Non-pigmented ciliary epithelial cell (primary cell): ENCODE measurements around the gene NAT9.

Source experiments
- DNase-seq: peaks from one replicate; pipeline ENCODE4 v3.0.0-alpha.2; 2010; ENCODE audit warnings: low read depth

NAT9 gene

DNA sequence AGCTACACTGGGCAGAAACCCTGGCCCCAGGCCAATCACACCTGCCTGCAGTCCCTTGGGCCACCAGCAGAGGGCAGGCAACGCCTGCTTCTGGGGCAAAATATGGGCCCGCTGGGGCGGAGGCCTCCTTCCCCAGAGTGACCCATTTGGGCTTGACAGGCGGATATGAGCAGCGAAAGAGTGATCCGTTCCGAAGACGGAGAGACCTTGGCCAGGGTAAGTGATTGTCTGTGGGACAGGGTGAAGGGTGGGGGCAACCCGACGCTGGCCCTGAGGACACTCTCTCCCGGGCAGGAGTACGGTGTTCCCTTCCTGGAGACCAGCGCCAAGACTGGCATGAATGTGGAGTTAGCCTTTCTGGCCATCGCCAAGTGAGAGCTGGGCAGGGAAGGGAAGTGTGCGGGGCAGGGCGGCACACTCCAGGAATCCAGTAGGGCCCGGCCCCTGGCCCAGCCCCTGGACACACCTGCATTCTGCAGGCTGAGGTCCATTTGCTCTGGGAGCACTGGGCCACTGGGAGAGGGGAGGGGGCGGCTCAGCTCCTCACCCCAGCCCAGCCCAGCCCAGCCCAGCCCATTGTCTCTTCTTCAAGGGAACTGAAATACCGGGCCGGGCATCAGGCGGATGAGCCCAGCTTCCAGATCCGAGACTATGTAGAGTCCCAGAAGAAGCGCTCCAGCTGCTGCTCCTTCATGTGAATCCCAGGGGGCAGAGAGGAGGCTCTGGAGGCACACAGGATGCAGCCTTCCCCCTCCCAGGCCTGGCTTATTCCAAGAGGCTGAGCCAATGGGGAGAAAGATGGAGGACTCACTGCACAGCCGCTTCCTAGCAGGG, 31.2 kb downstream of the NAT9 start:
- no peak for DNase-seq

DNA sequence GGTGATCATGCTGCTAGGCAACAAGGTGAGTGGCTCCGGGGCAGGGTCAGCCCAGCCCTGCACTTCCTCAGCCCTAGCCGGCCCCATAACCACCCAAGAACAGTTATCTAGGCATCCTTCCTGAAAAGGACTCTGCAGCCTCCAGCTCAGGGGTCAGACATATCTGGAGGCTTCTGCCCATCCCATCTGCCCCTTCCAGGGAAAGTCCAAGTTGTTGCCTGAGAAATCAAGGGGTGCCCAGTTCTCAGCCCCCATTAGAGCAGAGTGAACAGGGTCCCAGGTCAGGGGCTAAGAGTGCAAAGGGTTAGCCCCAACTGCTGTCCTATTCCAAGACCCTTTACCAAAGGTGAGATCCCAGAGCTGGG, 31.8 kb downstream of the NAT9 start:
- DNase-seq, result no peak

DNA sequence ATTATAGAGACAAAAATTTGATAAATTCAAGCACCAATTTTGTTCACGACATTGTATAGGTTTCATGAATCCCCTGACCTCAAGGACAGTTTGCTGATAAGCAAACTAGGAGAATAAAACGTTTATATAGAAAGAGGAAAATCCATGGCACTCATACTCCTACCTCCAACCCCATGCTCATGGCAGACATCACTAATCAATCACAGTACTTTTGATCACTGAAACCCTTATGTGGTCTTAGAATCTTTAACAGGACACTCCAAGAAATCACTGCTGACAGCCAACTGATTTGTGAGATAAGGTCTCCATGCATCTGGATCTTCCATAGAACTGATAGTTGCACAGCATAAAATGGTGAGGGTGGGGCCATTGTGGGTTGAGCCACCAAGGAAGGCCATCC, 32.4 kb downstream of the NAT9 start:
- no peak for DNase-seq

DNA sequence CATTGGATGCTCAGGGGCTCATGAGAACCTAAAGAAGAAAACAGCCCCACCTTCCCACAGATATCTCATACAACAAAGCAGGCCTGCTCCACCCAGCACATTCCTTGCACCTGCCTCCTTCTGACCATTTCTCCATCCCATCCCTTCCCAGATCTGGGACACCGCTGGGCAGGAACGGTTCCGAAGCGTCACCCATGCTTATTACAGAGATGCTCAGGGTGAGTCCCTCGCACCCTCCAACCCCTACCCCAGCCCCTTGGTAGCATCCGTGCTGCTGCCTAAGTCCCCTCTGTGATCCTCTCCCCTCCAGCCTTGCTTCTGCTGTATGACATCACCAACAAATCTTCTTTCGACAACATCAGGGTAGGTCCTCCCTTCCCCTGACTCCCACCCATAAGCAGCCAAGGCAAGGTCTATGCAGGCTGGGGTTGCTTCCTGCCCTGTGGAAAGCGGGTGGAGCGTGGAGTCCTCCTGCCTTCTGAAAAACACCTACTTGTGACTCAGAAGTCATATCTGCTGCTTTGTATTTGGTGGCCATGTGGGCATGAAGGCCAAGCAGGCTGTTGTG, 33.1 kb downstream of the NAT9 start:
- DNase-seq, result no peak

DNA sequence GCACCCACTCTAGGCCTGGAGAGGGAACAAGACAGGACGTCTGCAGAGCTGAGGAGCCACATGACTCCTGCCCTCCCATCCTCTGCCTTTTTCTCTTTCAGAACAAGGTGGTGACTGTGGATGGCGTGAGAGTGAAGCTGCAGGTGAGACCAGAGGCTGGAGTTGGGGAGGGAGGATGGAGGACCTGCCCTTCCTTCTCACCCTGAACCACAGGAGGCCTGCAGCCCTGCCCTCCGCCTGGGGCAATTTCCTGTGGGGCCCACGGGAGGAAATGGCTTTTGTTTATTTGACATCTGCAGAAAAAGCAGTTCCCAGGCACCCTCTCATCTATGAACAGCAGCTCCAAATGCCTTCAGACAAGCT, 34.0 kb downstream of the NAT9 start:
- DNase-seq, result no peak

DNA sequence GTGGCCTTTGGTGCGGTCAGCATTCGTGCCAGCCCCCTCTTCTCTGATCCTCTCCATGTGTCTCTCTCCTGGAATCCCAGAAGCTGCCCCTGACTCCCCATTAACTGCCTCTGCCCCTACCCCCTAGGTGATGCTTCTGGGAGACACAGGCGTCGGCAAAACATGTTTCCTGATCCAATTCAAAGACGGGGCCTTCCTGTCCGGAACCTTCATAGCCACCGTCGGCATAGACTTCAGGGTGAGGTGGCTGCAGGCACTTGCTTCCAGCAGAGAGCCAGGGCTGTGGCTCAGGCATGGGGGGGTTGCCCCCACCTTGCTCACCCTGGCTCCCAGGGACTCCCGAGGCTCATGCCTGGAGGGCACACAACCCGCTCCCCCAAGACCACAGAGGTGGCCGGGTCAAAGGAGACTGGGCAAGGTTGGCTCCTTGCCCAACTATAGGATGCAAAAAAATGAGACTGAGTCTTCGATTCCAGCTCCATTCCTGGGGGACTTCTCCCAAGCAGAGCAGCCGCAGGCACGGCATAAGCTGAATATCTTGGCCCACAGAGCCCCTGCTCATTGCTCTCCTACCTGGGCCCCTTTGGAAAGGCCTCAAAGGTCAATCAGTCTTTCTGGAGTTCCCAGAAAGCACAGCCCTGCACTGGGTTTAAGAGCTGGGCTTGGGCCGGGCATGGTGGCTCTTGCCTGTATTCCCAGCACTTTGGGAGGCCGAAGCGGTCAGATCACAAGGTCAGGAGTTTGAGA, 35.3 kb downstream of the NAT9 start:
- no peak for DNase-seq

DNA sequence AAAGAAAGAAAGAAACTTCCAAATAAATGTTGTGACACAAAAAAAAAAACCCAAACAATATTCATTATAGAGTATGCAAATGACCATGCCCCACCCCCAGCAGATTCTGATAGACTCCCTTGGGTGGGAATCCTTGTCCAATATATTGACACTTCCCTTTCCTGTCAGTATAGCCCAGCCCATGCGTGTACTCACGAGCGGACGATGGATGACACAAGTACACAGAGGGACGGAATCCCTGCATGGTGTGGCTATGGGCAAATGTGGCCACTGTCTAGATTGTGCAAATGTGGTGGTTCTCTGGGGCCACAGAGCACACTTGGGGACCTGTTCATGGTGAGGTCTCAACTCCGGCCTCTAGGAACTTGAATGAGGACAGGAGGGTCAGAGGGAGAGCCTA, 36.0 kb downstream of the NAT9 start:
- DNase-seq, result no peak

DNA sequence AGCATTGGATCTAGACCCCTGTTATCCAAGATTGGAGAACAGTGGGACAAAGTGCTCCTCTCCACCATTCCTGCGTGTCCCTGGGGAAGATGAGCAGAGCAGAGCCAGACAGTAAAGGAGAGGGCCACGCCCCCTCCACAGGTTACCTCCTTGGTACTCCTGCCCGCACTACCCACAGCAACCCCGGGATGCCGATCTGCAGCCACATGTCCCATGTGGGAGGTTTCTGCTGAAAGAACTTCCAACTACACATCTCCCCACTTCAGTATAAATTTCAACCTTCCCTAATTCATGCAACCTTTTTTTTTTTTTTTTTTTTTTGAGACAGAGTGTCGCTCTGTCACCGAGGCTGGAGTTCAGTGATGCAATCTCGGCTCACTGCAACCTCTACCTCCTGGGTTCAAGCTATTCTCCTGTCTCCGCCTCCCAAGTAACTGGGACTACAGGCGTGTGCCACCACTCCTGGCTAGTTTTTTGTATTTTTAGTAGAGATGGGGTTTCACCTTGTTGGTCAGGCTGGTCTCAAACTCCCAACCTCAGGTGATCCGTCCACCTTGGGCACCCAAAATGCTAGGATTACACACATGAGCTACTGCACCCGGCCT, 36.8 kb downstream of the NAT9 start:
- DNase-seq, result no peak

DNA sequence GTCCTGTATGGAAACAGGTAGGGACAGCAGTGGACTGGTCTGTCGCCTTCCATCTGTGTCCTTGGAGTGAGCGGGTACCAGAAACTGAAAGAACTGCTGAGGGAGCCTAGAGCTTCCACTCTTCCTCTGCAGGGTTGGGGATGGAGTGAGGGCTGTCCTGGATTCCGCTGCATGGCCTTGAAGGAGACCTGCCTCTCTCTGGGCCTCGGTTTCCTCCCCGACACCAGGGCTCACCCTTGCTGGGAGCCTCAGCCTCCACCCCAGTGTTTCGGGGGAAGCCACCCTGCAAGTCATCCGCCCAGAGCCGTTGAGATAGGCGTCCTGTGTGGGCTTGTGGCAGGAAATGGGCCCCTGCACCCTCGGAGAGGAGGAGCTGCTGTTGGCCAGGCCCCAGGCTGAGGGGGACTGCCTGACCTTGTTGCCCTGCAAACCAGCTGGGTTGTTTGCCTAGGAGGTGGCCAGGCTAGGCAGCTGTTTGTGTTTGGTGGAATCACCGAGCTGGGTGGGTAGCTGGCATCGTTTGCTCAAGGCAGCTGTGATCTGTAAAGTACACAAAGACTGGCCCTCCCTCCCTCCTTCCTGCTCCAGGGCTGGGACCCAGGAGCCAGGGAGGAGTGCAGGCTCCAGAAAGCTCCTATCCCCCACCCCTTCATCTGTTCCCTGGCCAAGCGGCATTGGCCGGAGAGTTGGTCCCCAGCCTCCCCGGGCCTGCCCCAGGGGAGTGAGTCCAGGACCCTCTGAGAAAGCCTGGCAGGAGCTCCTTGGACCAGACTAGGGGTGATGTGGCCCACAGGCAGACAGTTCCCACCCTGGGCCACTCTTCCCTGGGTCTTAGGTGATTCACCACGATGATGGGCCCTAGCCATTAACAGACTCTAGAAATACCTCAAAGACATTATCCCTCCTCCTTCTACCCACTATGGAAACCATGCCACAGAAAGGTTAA, 37.8 kb downstream of the NAT9 start:
- no peak for DNase-seq

DNA sequence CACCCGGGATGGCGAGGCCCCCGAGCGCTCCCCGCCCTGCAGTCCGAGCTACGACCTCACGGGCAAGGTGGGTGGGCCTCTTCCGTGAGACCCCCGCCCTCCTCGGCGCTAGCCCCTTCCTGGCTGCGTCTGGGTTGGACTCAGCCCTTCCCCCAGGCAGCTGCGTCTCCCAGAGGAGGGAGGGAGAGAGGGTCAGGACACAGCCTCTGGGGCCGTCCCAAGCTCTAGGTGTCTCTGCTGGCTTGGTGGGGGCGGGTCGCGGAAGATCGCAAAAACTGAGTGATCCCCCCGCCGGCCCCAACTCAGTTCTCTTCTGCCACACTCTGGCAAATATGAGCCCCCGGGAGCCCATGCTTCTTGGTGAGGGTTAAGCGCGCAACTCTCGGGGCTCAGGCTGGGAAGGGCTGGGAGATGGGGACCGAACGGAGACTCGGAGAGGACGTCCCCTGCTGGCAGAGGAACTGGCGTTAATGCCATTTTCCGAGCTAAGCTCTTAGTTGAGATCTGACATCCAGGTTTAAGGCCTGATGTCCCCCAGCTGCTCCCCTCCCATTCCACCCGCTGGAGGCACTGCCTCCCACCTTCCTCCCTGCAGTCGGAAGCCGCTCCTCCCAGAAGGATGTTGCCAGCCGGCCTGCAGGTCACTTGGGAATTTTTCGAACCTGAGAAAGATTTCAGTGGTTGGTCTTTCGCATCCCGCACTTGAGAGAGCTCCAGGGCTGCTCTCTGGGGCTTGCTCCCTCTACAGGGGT, 38.7 kb downstream of the NAT9 start:
- no peak for DNase-seq

DNA sequence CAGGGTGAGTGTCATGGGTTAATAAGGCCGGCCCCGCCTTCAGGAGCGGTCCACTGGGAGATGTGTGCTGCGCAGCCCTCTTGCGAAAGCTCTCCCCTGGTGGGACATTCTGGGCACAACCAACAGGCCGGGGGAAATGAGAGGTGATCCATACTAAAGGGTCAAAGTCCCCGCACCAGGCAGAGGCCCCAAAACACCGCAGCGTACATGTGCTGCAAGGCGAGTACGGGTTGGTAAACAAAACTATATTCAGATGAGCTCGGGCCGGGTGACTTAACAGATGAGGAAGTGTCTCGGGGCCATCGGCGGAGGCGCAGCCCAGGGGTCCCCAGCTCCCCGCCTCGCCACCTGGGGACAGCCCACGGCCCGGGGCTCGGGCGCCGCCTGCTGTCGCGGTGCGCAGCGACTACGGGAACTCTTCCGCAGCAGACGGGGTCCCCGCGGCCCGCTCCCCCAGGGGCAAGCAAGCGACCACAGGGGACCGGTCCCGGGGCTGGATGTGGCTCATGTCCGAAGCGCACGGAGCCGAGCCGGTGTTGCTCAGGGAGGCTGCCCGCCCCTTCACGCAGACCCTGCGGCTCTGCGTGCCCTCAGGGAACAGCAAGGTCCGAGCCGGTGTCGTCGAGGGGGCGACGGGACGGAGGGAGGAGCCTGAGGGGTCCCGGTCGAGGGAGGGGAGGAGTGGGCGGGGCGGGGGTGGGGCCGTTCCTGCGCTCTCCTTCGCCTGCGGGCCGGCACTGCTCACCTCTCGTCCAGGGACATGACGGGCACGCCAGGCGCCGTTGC, 39.4 kb downstream of the NAT9 start, which contains the start of gene RAB37:
Gene RAB37 (plus strand): TSS at position 744 of the 786 bp plus-strand sequence. CDS start 17 bp downstream, at position 761.
- DNase-seq, result no peak

DNA sequence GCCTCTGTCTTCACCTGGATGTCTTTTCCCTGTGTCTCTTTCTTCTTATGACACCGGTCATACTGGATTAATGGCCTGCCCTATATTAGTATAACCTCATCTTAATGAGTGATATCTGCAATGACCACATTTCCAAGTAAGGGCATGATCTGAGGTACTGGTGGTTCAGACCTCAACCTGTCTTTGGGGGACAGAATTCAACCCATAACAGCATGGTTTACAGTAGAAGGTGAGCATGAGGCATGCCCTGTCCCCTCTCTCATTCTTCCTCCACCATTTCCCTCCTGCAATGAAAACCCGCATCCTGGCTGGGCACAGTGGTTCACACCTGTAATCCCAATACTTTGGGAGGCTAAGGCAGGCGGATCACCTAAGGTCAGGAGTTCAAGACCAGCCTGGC, 41.9 kb downstream of the NAT9 start:
- no peak for DNase-seq

DNA sequence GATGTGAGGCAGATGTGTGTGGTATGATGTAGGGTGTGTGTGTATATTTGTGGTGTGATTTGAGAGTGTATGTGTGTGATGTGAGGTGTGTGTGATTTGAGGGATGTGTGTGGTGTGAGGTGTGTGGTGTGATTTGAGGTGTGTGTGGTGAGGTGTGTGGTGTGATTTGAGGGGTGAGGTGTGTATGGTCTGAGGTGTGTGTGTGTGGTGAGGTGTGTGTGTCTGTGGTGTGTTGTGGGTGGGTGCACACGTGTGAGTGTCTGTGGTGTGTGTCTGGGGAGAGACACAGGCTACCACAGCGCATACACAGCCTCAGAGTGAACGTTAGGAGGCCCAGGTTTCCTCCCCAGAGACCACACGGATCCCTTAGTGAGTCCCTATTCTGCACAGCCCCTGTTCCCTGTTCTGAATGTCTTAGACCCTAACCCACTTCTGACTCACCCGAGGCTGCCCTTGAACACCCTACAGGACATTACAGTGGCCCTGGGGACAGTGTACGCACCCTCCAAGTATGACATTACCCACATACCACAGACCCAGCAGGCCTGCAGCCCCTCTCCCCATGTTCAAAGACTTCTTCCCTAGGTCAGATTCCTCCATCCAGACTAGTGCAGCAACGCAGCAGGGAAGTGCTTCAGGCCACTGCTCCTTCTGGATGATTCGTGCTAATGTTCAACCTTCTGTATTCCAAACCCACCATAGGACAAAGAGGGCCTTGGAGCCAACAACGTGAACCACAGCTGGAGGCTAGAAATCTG, 42.6 kb downstream of the NAT9 start:
- DNase-seq, result no peak

DNA sequence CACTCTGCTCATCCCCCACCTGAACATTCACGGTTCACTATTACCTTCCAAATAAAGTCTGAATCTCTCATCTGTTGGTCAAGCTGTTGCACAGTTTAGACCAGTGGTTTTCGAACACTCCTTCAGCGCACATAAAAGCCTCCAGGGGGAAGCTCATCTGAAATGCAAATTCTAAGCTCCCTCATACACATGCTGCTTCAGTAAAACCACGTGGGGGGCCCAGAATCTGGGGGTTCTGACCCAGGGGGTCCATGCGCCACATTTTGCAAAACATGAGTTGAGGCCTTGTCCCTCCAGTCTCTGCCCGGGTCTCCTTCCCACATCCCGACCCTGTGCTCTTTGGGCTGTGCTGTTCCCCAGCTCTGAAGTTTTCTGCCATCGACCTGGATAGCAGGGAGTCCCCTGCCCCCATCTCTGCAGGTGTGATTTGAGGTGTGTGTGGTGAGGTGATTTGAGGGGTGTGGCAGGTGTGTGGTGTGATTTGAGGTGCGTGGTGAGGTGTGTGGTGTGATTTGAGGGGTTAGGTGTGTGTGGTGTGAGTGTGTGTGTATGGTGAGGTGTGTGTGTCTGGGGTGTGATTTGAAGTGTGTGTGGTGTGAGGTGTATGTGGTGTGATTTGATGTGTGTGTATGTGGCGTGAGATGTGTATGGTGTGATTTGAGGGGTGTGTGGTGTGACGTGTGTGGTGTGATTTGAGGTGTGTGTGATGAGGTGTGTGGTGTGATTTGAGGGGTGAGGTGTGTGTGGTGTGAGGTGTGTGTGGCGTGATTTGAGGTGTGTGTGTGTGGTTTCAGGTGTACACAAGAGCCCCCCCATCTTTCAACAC, 43.9 kb downstream of the NAT9 start:
- DNase-seq, result no peak

DNA sequence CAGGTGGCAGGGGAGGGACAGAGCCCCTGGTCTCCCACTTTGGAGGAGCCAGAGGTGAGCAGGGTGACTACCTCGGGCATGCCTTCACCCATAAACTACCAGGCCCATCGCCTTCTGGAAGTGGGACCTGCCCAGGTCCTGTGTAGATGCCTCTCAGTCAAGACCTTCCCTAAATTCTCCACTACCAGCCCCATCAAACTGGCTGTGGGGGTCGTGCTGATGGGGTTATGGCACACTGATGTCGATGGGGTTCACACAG, 44.9 kb downstream of the NAT9 start:
- DNase-seq, result no peak

DNA sequence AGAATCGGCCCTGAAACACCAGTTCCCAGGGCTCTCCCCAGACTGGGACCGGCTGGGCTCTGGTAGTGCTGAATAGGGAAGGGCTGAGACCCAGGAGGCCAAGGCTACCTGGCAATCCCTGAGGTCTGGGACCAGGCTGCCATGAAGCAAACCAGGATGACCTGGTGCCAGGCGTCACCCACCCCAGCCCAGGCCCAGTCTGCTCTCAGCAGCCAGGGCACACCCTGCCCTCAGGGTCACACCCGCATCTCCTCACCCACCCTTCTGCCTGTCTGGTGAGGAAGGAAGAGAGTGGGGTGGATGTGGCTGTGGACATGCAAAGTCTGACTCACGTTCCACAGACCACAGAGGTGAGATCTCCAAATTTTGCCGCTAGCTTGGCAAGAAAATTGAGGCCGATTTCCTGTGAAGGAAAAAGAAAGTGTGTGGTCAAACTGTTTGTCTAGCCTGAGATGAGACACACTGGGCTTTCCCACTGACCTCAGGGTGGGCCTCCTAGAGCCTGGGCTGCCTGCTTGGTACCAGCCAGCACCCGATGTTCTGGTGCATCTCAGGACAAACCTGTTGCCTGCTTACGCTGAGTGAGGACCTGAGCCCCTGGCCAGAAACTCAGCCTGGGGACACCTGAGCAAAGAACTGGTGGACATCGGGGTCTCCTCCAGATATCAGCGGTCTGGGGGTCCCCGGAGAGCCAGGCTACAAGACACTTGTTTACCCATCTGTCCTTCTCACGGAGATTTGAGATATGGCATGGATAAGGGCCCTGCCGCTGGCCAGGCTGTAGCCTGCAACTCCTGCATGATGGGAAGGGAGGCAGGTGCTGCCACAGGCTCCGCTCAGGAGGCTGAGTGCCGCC, 45.4 kb downstream of the NAT9 start:
- DNase-seq, result no peak

DNA sequence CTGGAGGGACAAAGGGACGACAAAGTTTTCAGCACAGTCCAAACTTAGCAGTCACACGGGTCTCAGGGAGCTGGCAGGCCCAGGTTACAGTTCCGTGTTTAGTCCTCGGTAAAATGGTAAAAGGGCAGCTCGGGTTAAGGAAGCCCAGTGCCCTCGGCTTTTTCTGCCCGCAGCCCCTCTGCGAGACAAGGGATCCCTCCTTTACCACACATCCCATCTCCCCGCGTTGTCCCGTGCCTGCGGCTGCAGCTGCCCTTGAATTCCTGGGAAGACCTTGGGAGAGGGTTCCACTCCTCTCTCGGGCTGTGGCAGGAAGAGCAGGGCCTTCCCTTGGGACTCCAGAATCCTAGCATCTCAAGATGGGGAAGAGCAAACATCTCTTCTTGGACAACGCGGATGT, 46.3 kb downstream of the NAT9 start:
- no peak for DNase-seq

DNA sequence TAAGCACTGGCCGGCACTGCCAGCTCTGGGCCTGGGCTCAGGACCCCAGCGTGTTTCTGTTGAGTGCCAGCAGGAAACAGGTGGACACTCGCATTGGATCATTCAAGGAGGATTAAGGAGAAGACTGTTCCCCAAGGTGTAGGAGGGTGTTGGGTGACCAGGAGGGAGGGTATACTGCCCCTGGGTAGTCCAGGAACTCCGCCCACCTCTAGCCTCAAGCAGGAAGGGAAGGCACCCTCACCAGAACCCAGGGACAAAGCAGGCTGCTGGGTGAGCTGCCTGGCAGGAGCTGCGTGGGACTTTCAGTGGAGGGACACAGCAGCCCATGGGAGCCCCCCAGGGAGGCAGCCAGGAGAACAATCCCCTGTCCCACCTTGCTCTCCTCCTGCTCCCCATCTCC, 46.8 kb downstream of the NAT9 start:
- DNase-seq, result no peak
